ENCODE results near the gene TADA1.
"Not testable (repeated sequence)": the region's sequence is repeated elsewhere in the genome, so short reads cannot be mapped to it uniquely, and the experiment has no call there.

TADA1 gene

GRCh38 chr1:166843769-166844596 is 32.1 kb downstream of the TADA1 start:
- no peak for DNase-seq (ENCODE audit: low read depth)

- DNase-seq (ENCODE audit: low read depth) = no peak
These were observed 32.7 kb downstream of the TADA1 start for GRCh38 chr1:166843322-166843721.

- DNase-seq (ENCODE audit: low read depth) = no peak
These were observed 35.5 kb downstream of the TADA1 start for GRCh38 chr1:166840309-166841274.

DNA sequence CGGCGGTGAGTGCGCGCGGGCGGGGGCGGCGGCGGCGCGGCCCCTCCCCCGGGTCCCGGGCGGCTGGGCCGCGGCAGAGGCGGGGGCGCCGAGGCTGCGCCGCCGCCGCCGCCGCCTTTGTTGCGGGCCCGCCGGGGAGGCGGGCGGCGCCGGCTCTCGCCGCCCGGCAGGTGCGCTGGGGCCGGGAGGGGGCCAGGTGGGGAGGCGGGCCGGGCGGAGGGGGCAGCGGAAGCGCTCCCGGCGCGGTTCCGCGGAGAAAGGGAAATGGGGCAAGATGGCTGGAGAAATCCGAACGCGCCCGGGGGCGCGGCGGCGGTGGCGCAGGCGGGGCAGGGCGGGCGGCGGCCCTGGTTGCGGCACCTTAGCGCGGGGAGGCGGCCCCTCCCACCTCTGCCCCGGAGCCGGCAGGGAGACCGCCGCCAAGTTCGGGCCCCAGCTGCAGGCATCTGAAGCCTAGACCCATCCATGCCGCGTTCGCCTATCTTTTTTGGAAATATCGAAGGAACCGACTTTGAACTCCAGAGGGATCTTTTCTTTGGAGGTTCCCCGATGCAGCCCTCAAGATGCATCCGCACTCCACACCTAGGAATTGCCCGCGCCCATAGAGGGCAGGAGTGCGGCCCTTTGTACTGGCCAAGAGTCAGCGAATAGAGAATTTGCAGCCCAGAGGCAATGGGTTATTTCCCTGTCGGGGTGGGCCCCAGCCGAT is 36.3 kb downstream of the TADA1 start:
- peak; percentile 45 for DNase-seq (ENCODE audit: low read depth)

- DNase-seq (ENCODE audit: low read depth) = peak; percentile 76
These were observed 37.1 kb downstream of the TADA1 start, which contains the start of gene POGK for GRCh38 chr1:166838766-166839599. POGK (plus strand) TSS chr1:166839475; CDS start chr1:166840957, 1,482 bp downstream.

DNA sequence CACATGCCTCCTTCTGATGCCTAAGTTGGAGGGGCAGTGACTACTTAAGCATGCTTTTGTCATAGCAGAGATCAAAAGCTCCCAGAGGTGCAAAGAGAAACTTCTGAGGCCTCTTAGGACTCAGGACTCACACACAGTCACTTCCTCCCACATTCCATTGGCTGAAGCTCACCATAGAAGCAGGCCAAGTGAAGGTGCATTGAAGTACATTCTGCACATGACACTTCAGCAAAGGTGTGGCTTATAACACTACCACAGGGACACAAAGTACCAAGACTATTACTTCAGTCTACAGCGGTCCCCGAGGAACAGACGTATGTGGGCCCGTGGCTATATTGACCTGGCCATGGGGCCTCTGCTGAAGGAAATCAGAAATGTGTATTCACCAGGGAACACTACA is 39.3 kb downstream of the TADA1 start:
- DNase-seq (ENCODE audit: low read depth) = no peak

DNA sequence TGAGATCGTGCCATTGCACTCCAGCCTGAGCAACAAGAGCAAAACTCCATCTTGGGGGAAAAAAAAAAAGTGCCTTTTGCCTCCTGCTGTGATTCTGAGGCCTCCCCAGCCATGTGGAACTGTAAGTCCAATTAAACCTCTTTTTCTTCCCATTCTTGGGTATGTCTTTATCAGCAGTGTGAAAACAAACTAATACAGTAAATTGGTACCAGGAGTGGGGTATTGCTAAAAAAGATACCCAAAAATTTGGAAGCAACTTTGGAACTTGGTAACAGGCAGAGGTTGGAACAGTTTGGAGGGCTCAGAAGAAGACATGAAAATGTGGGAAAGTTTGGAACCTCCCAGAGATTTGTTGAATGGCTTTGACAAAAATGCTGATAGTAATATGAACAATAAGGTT is 46.3 kb downstream of the TADA1 start:
- not testable (repeated sequence) for DNase-seq (ENCODE audit: low read depth)

GRCh38 chr1:166827426-166827825 is 48.6 kb downstream of the TADA1 start:
- no peak for DNase-seq (ENCODE audit: low read depth)

DNA sequence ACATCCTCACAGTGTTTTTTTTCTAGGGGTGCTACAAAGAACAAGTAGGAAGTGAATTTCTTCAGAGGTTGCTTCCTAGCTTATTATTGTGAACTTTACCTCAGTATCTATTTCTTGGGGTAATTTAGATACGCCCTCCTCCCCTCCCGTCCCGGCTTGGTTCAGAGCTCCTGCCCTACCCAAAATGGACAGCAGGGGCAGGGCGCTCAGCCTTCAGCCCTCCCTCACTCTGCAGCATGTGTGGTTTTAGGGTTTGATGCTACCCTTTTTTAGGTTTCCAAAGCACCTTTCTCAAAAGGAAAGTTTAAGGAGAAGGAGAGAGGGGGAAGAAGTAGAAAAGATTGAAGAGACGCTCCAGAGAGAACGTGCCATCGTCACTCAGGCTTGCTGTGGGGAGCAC is 53.7 kb downstream of the TADA1 start:
- no peak for DNase-seq (ENCODE audit: low read depth)

DNA sequence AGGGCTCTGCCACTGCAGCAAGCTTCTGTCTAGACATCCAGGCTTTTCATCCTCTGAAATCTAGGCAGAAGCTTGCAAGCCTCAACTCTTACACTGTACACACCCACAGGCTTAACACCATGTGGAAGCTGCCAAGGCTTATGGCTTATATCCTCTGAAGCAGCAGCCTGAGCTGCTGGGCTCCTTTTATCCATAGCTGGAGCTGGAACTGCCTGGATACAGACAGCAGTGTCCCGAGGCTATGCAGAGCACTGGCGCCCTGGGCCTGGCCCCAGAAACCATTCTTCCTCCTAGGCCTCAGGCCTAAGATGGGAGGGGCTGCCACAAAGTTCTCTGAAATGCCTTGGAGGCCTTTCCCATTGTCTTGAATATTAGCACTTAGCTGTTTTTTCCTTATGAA is 56.1 kb downstream of the TADA1 start:
- DNase-seq (ENCODE audit: low read depth) = no peak

GRCh38 chr1:166814611-166815010 is 61.5 kb downstream of the TADA1 start:
- no peak for DNase-seq (ENCODE audit: low read depth)

- DNase-seq (ENCODE audit: low read depth) = no peak
These were observed 62.4 kb downstream of the TADA1 start for GRCh38 chr1:166813508-166814223.

DNA sequence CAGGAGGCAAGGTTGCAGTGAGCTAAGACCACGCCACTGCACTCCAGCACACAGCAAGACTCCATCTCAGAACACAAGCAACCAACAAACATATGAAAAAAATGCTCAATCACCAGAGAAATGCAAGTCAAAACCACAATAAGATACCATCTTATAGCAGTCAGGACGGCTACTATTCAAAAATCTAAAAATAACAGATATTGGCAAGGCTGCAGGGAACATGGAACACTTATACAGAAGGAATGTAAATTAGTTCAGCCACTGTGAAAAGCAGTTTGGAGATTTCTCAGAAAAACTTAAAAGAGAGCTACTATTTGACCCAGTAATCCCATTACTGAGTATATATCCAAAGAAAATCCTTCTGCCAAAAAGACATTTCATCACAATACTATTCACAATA is 64.4 kb downstream of the TADA1 start:
- no peak for DNase-seq (ENCODE audit: low read depth)

GRCh38 chr1:166808952-166809351 is 67.1 kb downstream of the TADA1 start:
- no peak for DNase-seq (ENCODE audit: low read depth)
